HAP-1 (cell line): Measurements from ENCODE around the gene MSANTD4.
A peak's percentile ranks its signal among the peaks of the same experiment; 100 is the strongest.
"Not testable (repeated sequence)": the region's sequence is repeated elsewhere in the genome, so short reads cannot be mapped to it uniquely, and the experiment has no call there.

Source experiments
- DNase-seq, 2 experiments: peaks; one replicate each; pipeline ENCODE4 v3.0.0-alpha.2; 2016 to 2020; ENCODE audit warnings: low spot score in 2 of 2
- H3K27me3 ChIP-seq: fragments of 250-450 bp; sonication (Bioruptor Pico); 2 replicates; pipeline ENCODE4 v1.5.1; 2020; ENCODE audit warnings: low read depth, mild to moderate bottlenecking, moderate library complexity
- H3K36me3 ChIP-seq: fragments of 250-450 bp; sonication (Bioruptor Pico); replicated peaks from 2 replicates; pipeline ENCODE4 v1.5.1; 2020; ENCODE audit warnings: mild to moderate bottlenecking
- H3K4me1 ChIP-seq: fragments of 250-450 bp; sonication (Bioruptor Pico); 2 replicates; pipeline ENCODE4 v1.5.1; 2020; ENCODE audit warnings: mild to moderate bottlenecking
- H3K4me3 ChIP-seq: fragments of 250-450 bp; sonication (Bioruptor Pico); 2 replicates; pipeline ENCODE4 v1.5.1; 2020; ENCODE audit warnings: mild to moderate bottlenecking, moderate library complexity
- H3K9me3 ChIP-seq: fragments of 250-450 bp; sonication (Bioruptor Pico); 2 replicates; pipeline ENCODE4 v1.5.1; 2020; ENCODE audit warnings: mild to moderate bottlenecking, moderate library complexity
- in situ Hi-C: fragments of 300-500 bp; cut with MboI; formaldehyde crosslinking; loops from 3 replicates; pipeline ENCODE4 v1.14.3; 2020; ENCODE audit warnings: low sequenced_read_pairs, inconsistent platforms, mixed read lengths

The MSANTD4 gene

GRCh38 chr11:106031202-106031810 is 9.3 kb upstream of the MSANTD4 start:
- no peak overlapping the region for H3K4me3 ChIP-seq
- no peaks in the 10 kb centered on the region; the same call in 1 of the 2 replicates for H3K4me1 ChIP-seq
- H3K9me3 ChIP-seq = no peaks in the 10 kb centered on the region
- H3K27me3 ChIP-seq = no peaks in the 10 kb centered on the region
- no peak for DNase-seq
- H3K36me3 ChIP-seq = no peaks in the 10 kb centered on the region
- in situ Hi-C loops = no loop called here

GRCh38 chr11:106030609-106031008 is 8.6 kb upstream of the MSANTD4 start:
- H3K9me3 ChIP-seq = no peaks in the 10 kb centered on the region
- in situ Hi-C loops = no loop called here

GRCh38 chr11:106022795-106023275 is 795 bp upstream of the MSANTD4 start:
- in situ Hi-C loops = no loop called here
- peaks cover 17% of the 10 kb centered on the region for H3K4me1 ChIP-seq

More at GRCh38 chr11:106030609-106031008, 8.6 kb upstream of the MSANTD4 start:
- DNase-seq = no peak
- Histone ChIP-seq H3K4me1 (no peaks in the 10 kb centered on the region; the same call in 1 of the 2 replicates), H3K36me3 (no peaks in the 10 kb centered on the region), H3K4me3 (no peak overlapping the region), H3K27me3 (no peaks in the 10 kb centered on the region; the same call in 1 of the 2 replicates)

GRCh38 chr11:106021181-106021966 is 666 bp downstream of the MSANTD4 start:
- Histone ChIP-seq H3K27me3 (no peaks in the 10 kb centered on the region; the same call in 1 of the 2 replicates), H3K4me1 (peaks cover 19% of the 10 kb centered on the region), H3K36me3 (no peaks in the 10 kb centered on the region), H3K4me3 (peak overlapping the region; percentile 84), H3K9me3 (no peaks in the 10 kb centered on the region)
- no peak for DNase-seq
- in situ Hi-C loops = no loop called here

More at GRCh38 chr11:106022795-106023275, 795 bp upstream of the MSANTD4 start:
- Histone ChIP-seq H3K36me3 (no peaks in the 10 kb centered on the region), H3K9me3 (no peaks in the 10 kb centered on the region), H3K4me3 (peak overlapping the region; percentile 84), H3K27me3 (no peaks in the 10 kb centered on the region; the same call in 1 of the 2 replicates)
- no peak for DNase-seq

GRCh38 chr11:106017093-106017492 is 4.9 kb downstream of the MSANTD4 start:
- in situ Hi-C loops = no loop called here
- Histone ChIP-seq H3K9me3 (no peaks in the 10 kb centered on the region), H3K36me3 (no peaks in the 10 kb centered on the region), H3K4me1 (peaks cover 26% of the 10 kb centered on the region), H3K27me3 (no peaks in the 10 kb centered on the region), H3K4me3 (no peak overlapping the region)
- DNase-seq = no peak

GRCh38 chr11:106015066-106015465 is 7.0 kb downstream of the MSANTD4 start:
- Histone ChIP-seq H3K4me3 (no peak overlapping the region), H3K4me1 (peaks cover 33% of the 10 kb centered on the region), H3K36me3 (peaks cover 3% of the 10 kb centered on the region), H3K9me3 (no peaks in the 10 kb centered on the region), H3K27me3 (no peaks in the 10 kb centered on the region)
- in situ Hi-C loops = no loop called here
- peak in 1 of 2 experiments; percentile 13 for DNase-seq

GRCh38 chr11:106014620-106015019 is 7.4 kb downstream of the MSANTD4 start:
- in situ Hi-C loops = no loop called here
- Histone ChIP-seq H3K4me3 (no peak overlapping the region), H3K9me3 (no peaks in the 10 kb centered on the region), H3K4me1 (peaks cover 31% of the 10 kb centered on the region), H3K36me3 (peaks cover 8% of the 10 kb centered on the region), H3K27me3 (no peaks in the 10 kb centered on the region)
- no peak for DNase-seq

GRCh38 chr11:106014035-106014434 is 8.0 kb downstream of the MSANTD4 start:
- no peak for DNase-seq
- Histone ChIP-seq H3K27me3 (no peaks in the 10 kb centered on the region), H3K36me3 (peaks cover 14% of the 10 kb centered on the region), H3K4me1 (peaks cover 28% of the 10 kb centered on the region), H3K4me3 (no peak overlapping the region), H3K9me3 (no peaks in the 10 kb centered on the region)
- in situ Hi-C loops = no loop called here

GRCh38 chr11:106012744-106013143 is 9.3 kb downstream of the MSANTD4 start:
- Histone ChIP-seq H3K36me3 (peaks cover 25% of the 10 kb centered on the region), H3K4me3 (no peak overlapping the region), H3K27me3 (no peaks in the 10 kb centered on the region), H3K4me1 (peaks cover 28% of the 10 kb centered on the region), H3K9me3 (no peaks in the 10 kb centered on the region)
- no peak for DNase-seq
- in situ Hi-C loops = no loop called here

- H3K36me3 ChIP-seq = peaks cover 38% of the 10 kb centered on the region
- H3K9me3 ChIP-seq = no peaks in the 10 kb centered on the region
- H3K27me3 ChIP-seq = no peaks in the 10 kb centered on the region
- peaks cover 26% of the 10 kb centered on the region for H3K4me1 ChIP-seq
- DNase-seq = no peak
- in situ Hi-C loops = no loop called here
- no peak overlapping the region for H3K4me3 ChIP-seq
Measured at GRCh38 chr11:106011481-106011880, 10.6 kb downstream of the MSANTD4 start.

GRCh38 chr11:106003094-106003493 is 18.9 kb downstream of the MSANTD4 start:
- H3K4me1 ChIP-seq, H3K9me3 ChIP-seq, H3K27me3 ChIP-seq, in situ Hi-C loops, DNase-seq, H3K4me3 ChIP-seq: not testable (repeated sequence)
- peaks cover 25% of the 10 kb centered on the region for H3K36me3 ChIP-seq

- Histone ChIP-seq H3K27me3 (no peaks in the 10 kb centered on the region), H3K9me3 (no peaks in the 10 kb centered on the region), H3K4me3 (no peak overlapping the region), H3K36me3 (peaks cover 9% of the 10 kb centered on the region), H3K4me1 (no peaks in the 10 kb centered on the region)
- DNase-seq = no peak
- in situ Hi-C loops = no loop called here
Measured at GRCh38 chr11:106001304-106002012, 20.6 kb downstream of the MSANTD4 start.

- Histone ChIP-seq H3K4me3 (no peak overlapping the region), H3K9me3 (no peaks in the 10 kb centered on the region), H3K4me1 (peaks cover 26% of the 10 kb centered on the region), H3K27me3 (no peaks in the 10 kb centered on the region), H3K36me3 (peaks cover 7% of the 10 kb centered on the region)
- in situ Hi-C loops = no loop called here
- peak in 1 of 2 experiments; percentile 71 for DNase-seq
Measured at GRCh38 chr11:105991888-105992287, 30.2 kb downstream of the MSANTD4 start.
